Peyer's patch (tissue), 4 donors: ENCODE results near the gene AGBL4. TPM values are rescaled to one million over a fixed set of nuclear protein-coding genes. Genes with fewer than 3 reads are reported as not detected.

ENCODE experiments used
- DNase-seq, 3 donors: peaks; one replicate each; pipeline ENCODE4 v3.0.0-alpha.2; 2017 to 2019
- H3K27ac ChIP-seq, 4 donors: fragments of 200-600 bp; sonication (generic); one replicate each; pipeline ENCODE4 v1.5.1; 2016 to 2019
- H3K27me3 ChIP-seq, 2 donors: fragments of 200-600 bp; sonication (generic); one replicate each; pipeline ENCODE4 v1.5.1; 2019
- H3K36me3 ChIP-seq, 3 donors: fragments of 200-600 bp; sonication (generic); one replicate each; pipeline ENCODE4 v1.5.1; 2016 to 2019
- H3K4me1 ChIP-seq, 4 donors: fragments of 200-600 bp; sonication (generic); one replicate each; pipeline ENCODE4 v1.5.1; 2016 to 2019
- H3K4me3 ChIP-seq, 4 donors: fragments of 200-600 bp; sonication (generic); 1 replicate in 3 of 4; 2 replicates in 1 of 4; pipeline ENCODE4 v1.5.1; 2016 to 2019; ENCODE audit warnings: mild to moderate bottlenecking in 1 of 4
- H3K9me3 ChIP-seq, 4 donors: fragments of 200-600 bp; sonication (generic); one replicate each; pipeline ENCODE4 v1.5.1; 2016 to 2019; ENCODE audit warnings: mild to moderate bottlenecking in 1 of 4
- CTCF ChIP-seq, 6 experiments: fragments of 450-650 bp in 4 of 6; fragments of 200-600 bp in 2 of 6; sonication (generic) in 1 of 6; IDR thresholded peaks; one replicate each; pipeline ENCODE4 v1.5.1; 2017 to 2019; ENCODE audit warnings: antibody characterized with exemption in 6 of 6, mild to moderate bottlenecking in 3 of 6, moderate library complexity in 1 of 6
- POLR2A ChIP-seq, 2 donors: fragments of 450-650 bp; IDR thresholded peaks; one replicate each; pipeline ENCODE4 v1.5.1; 2017; ENCODE audit warnings: antibody characterized with exemption in 2 of 2, mild to moderate bottlenecking in 2 of 2, moderate library complexity in 2 of 2
- total RNA-seq, 4 donors: library from RNA; depleted of rRNA; stranded (reverse); fragments of >200 nt; gene quantifications; one replicate each; pipeline ENCODE4 v1.1.0, GENCODE V29; 2016

The AGBL4 gene
- total RNA-seq, 4 donors from 2014 or later: 2.5 TPM; not detected in 3

DNA sequence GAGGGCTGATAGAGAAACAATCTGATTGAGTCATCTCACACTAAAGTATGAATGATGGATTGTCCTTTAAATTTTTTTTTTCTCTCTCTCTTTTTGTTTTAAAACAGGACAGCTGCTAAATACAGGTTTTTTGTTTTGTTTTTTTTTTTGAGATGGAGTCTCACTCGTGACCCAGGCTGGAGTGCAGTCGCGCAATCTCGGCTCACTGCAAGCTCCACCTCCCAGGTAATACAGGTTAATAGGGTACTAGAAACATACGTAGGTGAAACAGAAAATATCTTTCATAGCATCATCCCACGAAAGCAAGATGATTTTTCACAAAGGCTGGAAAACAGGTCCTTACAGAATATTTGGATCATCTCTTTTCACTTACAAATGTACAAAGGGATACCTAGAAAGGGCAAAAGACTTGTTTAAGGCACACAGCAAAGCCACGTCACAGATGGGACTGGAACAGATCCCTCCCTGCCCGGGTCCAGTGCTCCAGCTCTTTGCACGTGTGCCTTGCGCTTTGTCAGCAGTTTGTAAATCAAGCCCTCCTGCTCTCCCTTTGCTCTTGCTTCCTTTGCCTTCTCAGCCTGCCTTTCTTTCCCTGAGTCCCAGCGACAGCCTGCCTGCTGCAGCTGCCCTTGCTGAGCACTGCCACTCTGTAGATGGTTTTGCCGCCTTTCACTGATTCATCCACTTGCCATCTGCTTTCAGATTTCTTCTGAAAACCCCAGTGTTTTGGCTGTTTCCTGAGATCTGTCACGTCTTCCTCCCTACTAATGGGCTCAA is 1075.8 kb downstream of the AGBL4 start:
- no peak overlapping the region for H3K4me3 ChIP-seq
- H3K9me3 ChIP-seq: no peaks in the 10 kb centered on the region
- TF ChIP-seq CTCF (IDR thresholded peaks at IDR 0.05) (no peak), POLR2A (IDR thresholded peaks at IDR 0.05) (no peak)
- H3K36me3 ChIP-seq: no peaks in the 10 kb centered on the region
- H3K4me1 ChIP-seq: no peaks in the 10 kb centered on the region
- DNase-seq: no peak
- no peak overlapping the region for H3K27ac ChIP-seq
- H3K27me3 ChIP-seq: no peaks in the 10 kb centered on the region

- H3K9me3 ChIP-seq: no peaks in the 10 kb centered on the region
- H3K27ac ChIP-seq: no peak overlapping the region
- DNase-seq: no peak
- no peaks in the 10 kb centered on the region for H3K4me1 ChIP-seq
- H3K27me3 ChIP-seq: no peaks in the 10 kb centered on the region
- no peak overlapping the region for H3K4me3 ChIP-seq
- no peak for TF ChIP-seq POLR2A (IDR thresholded peaks at IDR 0.05)
- no peak for TF ChIP-seq CTCF (IDR thresholded peaks at IDR 0.05)
- H3K36me3 ChIP-seq: no peaks in the 10 kb centered on the region
These were observed 1077.7 kb downstream of the AGBL4 start for GRCh38 chr1:48946070-48946469.

GRCh38 chr1:48944811-48945210 is 1078.9 kb downstream of the AGBL4 start:
- no peaks in the 10 kb centered on the region for H3K4me1 ChIP-seq
- no peaks in the 10 kb centered on the region for H3K36me3 ChIP-seq
- H3K4me3 ChIP-seq: no peak overlapping the region
- H3K9me3 ChIP-seq: no peaks in the 10 kb centered on the region
- no peak for DNase-seq
- no peaks in the 10 kb centered on the region for H3K27me3 ChIP-seq
- TF ChIP-seq CTCF (IDR thresholded peaks at IDR 0.05) (no peak), POLR2A (IDR thresholded peaks at IDR 0.05) (no peak)
- no peak overlapping the region for H3K27ac ChIP-seq

DNA sequence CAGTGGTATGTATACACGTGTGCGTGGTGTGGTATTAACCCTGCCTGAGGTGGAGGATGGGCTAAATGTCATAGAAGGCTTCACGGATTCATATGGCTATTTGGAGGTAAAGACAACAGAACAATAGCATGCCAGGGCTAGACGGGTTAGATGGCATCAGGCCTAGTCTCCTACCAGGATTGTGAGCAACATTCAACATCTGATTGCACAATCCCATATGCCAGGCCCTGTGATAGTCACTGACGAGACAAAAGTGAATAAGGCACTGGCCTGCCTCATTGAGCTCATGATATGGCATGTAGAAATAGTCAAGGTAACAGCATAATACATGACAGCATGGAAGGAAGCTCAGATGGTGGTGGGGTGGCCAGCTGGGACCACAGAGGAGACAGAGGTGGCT is 1079.9 kb downstream of the AGBL4 start:
- H3K9me3 ChIP-seq: no peaks in the 10 kb centered on the region
- H3K36me3 ChIP-seq: no peaks in the 10 kb centered on the region
- H3K4me1 ChIP-seq: no peaks in the 10 kb centered on the region
- H3K4me3 ChIP-seq: no peak overlapping the region
- H3K27ac ChIP-seq: no peak overlapping the region
- no peak for DNase-seq
- TF ChIP-seq CTCF (IDR thresholded peaks at IDR 0.05) (no peak), POLR2A (IDR thresholded peaks at IDR 0.05) (no peak)
- H3K27me3 ChIP-seq: no peaks in the 10 kb centered on the region

GRCh38 chr1:48943393-48943792 is 1080.4 kb downstream of the AGBL4 start:
- Histone ChIP-seq H3K27me3 (no peaks in the 10 kb centered on the region), H3K9me3 (no peaks in the 10 kb centered on the region), H3K36me3 (no peaks in the 10 kb centered on the region), H3K4me3 (no peak overlapping the region), H3K4me1 (no peaks in the 10 kb centered on the region), H3K27ac (no peak overlapping the region)
- no peak for DNase-seq
- no peak for TF ChIP-seq POLR2A (IDR thresholded peaks at IDR 0.05)
- TF ChIP-seq CTCF (IDR thresholded peaks at IDR 0.05): no peak
